GM13977 (cell line): ENCODE measurements around the gene TMPRSS11D.

ENCODE experiments used
- DNase-seq: peaks from one replicate; pipeline ENCODE4 v3.0.0; 2012; ENCODE audit warnings: low spot score
- CTCF ChIP-seq: IDR thresholded peaks from 2 replicates; pipeline ENCODE4 v1.5.1; 2012; ENCODE audit warnings: mild to moderate bottlenecking, control low read depth; ENCODE audit not compliant: insufficient read depth; ENCODE audit errors: extremely low read depth, missing control alignments
- in situ Hi-C: fragments of 300-500 bp; cut with MboI; formaldehyde crosslinking; loops from one replicate; pipeline ENCODE4 v1.12.0; 2022; ENCODE audit warnings: low sequenced_read_pairs, low pct_unique_long_range_greater_than_20kb, mixed read lengths, inconsistent platforms; ENCODE audit not compliant: unreplicated experiment

TMPRSS11D gene

DNA sequence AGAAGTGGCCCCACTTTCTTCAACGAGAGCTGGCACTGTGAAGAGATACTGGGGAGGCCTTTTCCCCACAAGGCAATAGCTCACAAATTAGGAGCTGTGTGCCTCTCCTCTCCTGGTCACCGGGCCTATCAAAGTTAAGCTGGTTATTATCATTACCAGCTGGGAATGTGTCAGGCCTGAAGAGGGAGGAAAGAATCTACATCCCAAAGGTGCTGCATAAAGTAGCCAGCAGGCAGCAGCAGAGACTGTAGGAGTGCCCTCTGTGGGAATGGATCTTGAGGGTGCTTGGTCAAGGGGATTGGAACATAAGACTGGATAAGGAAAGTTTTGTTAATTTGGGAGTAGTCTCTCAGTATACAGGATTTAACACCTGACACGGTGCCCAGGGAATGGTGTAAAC is 9.1 kb upstream of the TMPRSS11D start:
- no peak for TF ChIP-seq CTCF
- no peak for DNase-seq
- in situ Hi-C loops: no loop called here

GRCh38 chr4:67892253-67892652 is 8.5 kb upstream of the TMPRSS11D start:
- no peak for DNase-seq
- in situ Hi-C loops: no loop called here
- no peak for TF ChIP-seq CTCF

GRCh38 chr4:67891645-67892044 is 7.8 kb upstream of the TMPRSS11D start:
- TF ChIP-seq CTCF: no peak
- no peak for DNase-seq
- in situ Hi-C loops: no loop called here

- no peak for TF ChIP-seq CTCF
- in situ Hi-C loops: no loop called here
- DNase-seq: no peak
Observed at GRCh38 chr4:67886281-67886680, 2.5 kb upstream of the TMPRSS11D start.

DNA sequence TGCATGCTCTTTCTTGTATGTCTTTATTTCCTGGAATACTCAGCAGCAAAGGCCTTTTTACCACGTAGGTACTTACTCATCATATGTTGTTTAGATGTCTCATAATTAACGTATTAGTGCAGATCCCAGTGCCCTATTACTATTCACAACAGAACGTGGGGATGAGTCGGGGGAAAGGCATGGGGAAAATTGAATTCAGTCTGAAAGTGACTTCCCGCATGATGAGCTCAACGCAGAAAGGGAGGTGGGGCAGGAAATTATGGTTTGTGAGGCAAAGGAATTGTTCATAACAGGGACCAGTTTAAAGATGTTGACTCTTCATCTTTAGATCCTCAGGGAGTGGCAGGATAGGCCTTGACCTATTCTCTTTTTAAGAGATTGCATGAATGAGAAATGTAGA is 2.0 kb upstream of the TMPRSS11D start:
- no peak for TF ChIP-seq CTCF
- no peak for DNase-seq
- in situ Hi-C loops: no loop called here

GRCh38 chr4:67884701-67885100 is 899 bp upstream of the TMPRSS11D start:
- DNase-seq: no peak
- no peak for TF ChIP-seq CTCF
- in situ Hi-C loops: no loop called here

DNA sequence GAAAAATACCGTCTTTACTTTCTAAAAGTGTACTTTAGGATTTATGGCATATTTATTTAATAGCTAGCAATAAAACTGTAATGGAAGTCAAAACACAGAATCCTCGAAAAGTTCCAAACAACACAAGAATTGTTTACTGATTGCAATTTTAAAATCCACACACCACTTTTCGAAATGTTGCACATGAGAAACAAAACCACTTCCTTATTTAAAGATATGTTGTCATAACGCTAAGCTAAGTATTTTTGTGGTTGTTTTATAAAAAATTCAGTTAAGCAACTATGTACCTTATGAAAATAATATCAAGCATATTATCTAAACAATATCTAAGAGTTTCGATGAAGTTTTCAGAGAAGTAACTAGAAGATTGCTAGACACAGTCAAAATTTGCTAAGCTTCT is 344 bp downstream of the TMPRSS11D start:
- TF ChIP-seq CTCF: no peak
- in situ Hi-C loops: no loop called here
- DNase-seq: no peak
